Measurements from ENCODE around the gene SAMD1.

GRCh38 chr19:14116918-14117578 lies 26.5 kb upstream of the SAMD1 start:
- TF ChIP-seq CTCF (optimal IDR thresholded peaks at IDR 0.05 in 1 of 3, IDR thresholded peaks at IDR 0.05 in 1 of 3, conservative IDR thresholded peaks at IDR 0.05 in 1 of 3; ENCODE audit: extremely low read depth in 1 of 3, insufficient read depth in 2 of 3, low read length in 3 of 3) (no peak), EZH2 (IDR thresholded peaks at IDR 0.05; ENCODE audit: low read length) (no peak)
